KMS-11 (cell line): ENCODE data around the gene PDE6H.

Experiments used
- H2AFZ ChIP-seq: fragments of 200-600 bp; sonication (generic); 2 replicates; pipeline ENCODE4 v1.6.1; 2016; ENCODE audit warnings: antibody characterized with exemption, mixed run types, low read depth
- H3K27ac ChIP-seq: fragments of 200-600 bp; sonication (generic); 2 replicates; pipeline ENCODE4 v1.6.1; 2016; ENCODE audit warnings: mild to moderate bottlenecking, mixed run types
- H3K27me3 ChIP-seq: fragments of 200-600 bp; sonication (generic); 2 replicates; pipeline ENCODE4 v1.6.1; 2017; ENCODE audit warnings: mild to moderate bottlenecking, low read depth, mixed run types, moderate library complexity; ENCODE audit not compliant: insufficient read depth
- H3K36me3 ChIP-seq: fragments of 200-600 bp; sonication (generic); 2 replicates; pipeline ENCODE4 v1.6.1; 2017; ENCODE audit warnings: mild to moderate bottlenecking, mixed run types; ENCODE audit not compliant: insufficient read depth
- H3K4me1 ChIP-seq: fragments of 200-600 bp; sonication (generic); 2 replicates; pipeline ENCODE4 v1.6.1; 2016; ENCODE audit warnings: mild to moderate bottlenecking, low read depth, mixed run types; ENCODE audit not compliant: poor library complexity, severe bottlenecking
- H3K4me2 ChIP-seq: fragments of 200-600 bp; sonication (generic); 2 replicates; pipeline ENCODE4 v1.7.0; 2016; ENCODE audit warnings: mild to moderate bottlenecking, mixed run types
- H3K4me3 ChIP-seq: fragments of 200-600 bp; sonication (generic); IDR thresholded peaks from 2 replicates; pipeline ENCODE4 v1.6.1; 2017; ENCODE audit warnings: low read depth, low read length, mixed read lengths; ENCODE audit not compliant: insufficient read depth
- H3K79me2 ChIP-seq: fragments of 200-600 bp; sonication (generic); 2 replicates; pipeline ENCODE4 v1.6.1; 2016; ENCODE audit warnings: low read depth, mixed run types; ENCODE audit not compliant: insufficient read depth
- H3K9ac ChIP-seq: fragments of 200-600 bp; sonication (generic); 2 replicates; pipeline ENCODE4 v1.6.1; 2016; ENCODE audit warnings: mild to moderate bottlenecking, mixed run types
- H4K20me1 ChIP-seq: fragments of 200-600 bp; sonication (generic); 2 replicates; pipeline ENCODE4 v1.6.1; 2016; ENCODE audit warnings: mild to moderate bottlenecking, mixed run types; ENCODE audit not compliant: insufficient read depth
- CTCF ChIP-seq: fragments of 200-600 bp; sonication (generic); conservative IDR thresholded peaks from 2 replicates; pipeline ENCODE4 v1.6.1; 2017; ENCODE audit warnings: low read depth, mild to moderate bottlenecking, antibody characterized with exemption, low read length, moderate library complexity, mixed read lengths

Gene PDE6H

DNA sequence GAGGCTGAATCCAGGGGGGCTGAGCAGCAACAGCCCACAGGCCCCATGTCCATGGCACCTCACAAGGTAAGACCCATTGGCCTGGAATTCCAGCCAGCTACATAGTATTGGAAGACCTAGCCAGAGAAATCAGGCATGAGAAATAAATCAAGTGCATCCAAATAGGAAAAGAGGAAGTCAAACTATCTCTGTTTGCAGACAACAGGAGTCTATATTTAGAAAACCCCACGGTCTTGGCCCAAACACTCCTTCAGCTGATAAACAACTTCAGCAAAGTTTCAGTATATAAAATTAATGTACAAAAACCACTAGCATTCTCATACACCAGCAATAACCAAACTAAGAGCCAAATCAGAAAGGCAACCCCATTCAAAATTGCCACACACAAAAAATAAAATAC is 16.9 kb downstream of the PDE6H start:
- H2AFZ ChIP-seq = no peak overlapping the region
- H3K9ac ChIP-seq = no peak overlapping the region
- no peaks in the 10 kb centered on the region for H3K4me1 ChIP-seq
- H3K36me3 ChIP-seq = no peaks in the 10 kb centered on the region
- H3K27ac ChIP-seq = no peak overlapping the region
- no peak overlapping the region for H3K4me2 ChIP-seq
- TF ChIP-seq CTCF = no peak
- no peak overlapping the region for H3K4me3 ChIP-seq
- H3K27me3 ChIP-seq = no peaks in the 10 kb centered on the region
- no peaks in the 10 kb centered on the region for H3K79me2 ChIP-seq
- no peaks in the 10 kb centered on the region for H4K20me1 ChIP-seq

DNA sequence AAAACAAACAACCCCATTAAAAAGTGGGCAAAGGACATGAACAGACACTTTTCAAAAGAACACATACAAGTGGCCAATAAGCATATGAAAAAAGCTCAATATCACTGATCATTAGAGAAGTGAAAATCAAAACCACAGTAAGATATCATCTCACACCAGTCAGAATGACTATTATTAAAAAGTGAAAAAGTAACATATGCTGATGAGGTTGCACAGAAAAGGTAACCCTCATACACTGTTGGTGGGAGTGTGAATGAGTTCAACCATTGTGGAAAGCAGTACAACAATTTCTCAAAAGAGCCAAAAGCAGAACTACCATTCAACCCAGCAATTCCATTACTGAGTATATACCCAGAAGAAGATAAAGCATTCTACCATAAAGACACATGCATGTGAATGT is 18.2 kb downstream of the PDE6H start:
- Histone ChIP-seq H3K4me3 (no peak overlapping the region), H3K36me3 (no peaks in the 10 kb centered on the region), H3K79me2 (no peaks in the 10 kb centered on the region), H4K20me1 (no peaks in the 10 kb centered on the region), H2AFZ (no peak overlapping the region), H3K4me2 (no peak overlapping the region), H3K27me3 (no peaks in the 10 kb centered on the region), H3K9ac (no peak overlapping the region), H3K4me1 (peaks cover 3% of the 10 kb centered on the region), H3K27ac (no peak overlapping the region)
- no peak for TF ChIP-seq CTCF

GRCh38 chr12:14992673-14993072 is 19.8 kb downstream of the PDE6H start:
- H3K4me2 ChIP-seq = no peak overlapping the region
- H3K4me1 ChIP-seq = peaks cover 3% of the 10 kb centered on the region
- H2AFZ ChIP-seq = no peak overlapping the region
- no peaks in the 10 kb centered on the region for H3K36me3 ChIP-seq
- no peak for TF ChIP-seq CTCF
- no peak overlapping the region for H3K4me3 ChIP-seq
- no peak overlapping the region for H3K27ac ChIP-seq
- H3K79me2 ChIP-seq = no peaks in the 10 kb centered on the region
- no peak overlapping the region for H3K9ac ChIP-seq
- H3K27me3 ChIP-seq = no peaks in the 10 kb centered on the region
- no peaks in the 10 kb centered on the region for H4K20me1 ChIP-seq

DNA sequence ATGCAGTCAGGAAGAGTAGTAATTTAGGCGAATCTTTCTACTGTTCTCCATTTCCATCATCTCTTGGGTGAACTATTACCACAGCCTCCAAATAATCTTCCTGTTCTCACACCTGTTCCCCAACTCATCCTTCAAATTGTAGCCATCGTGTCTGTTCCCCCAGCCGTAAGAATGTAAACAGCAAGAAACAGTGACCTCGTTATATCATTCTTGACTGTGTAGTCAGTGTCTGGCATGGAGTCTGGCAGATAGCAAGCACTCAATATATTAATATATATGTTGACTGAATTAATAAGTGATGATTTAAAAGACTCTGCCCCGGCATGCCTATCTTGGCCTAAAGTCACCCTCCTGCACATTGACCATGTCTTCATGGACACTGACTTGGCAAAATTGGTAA is 20.3 kb downstream of the PDE6H start:
- H4K20me1 ChIP-seq = no peaks in the 10 kb centered on the region
- no peak for TF ChIP-seq CTCF
- H3K4me3 ChIP-seq = no peak overlapping the region
- H3K36me3 ChIP-seq = no peaks in the 10 kb centered on the region
- no peak overlapping the region for H3K27ac ChIP-seq
- H3K4me1 ChIP-seq = peaks cover 3% of the 10 kb centered on the region
- H2AFZ ChIP-seq = no peak overlapping the region
- H3K27me3 ChIP-seq = no peaks in the 10 kb centered on the region
- no peak overlapping the region for H3K4me2 ChIP-seq
- no peaks in the 10 kb centered on the region for H3K79me2 ChIP-seq
- no peak overlapping the region for H3K9ac ChIP-seq
